HepG2 (cell line): ENCODE data around the gene ARHGAP23. TPM values are rescaled to one million over a fixed set of nuclear protein-coding genes. Genes with fewer than 3 reads are reported as not detected.

Experiments used
- ATAC-seq: fragments of 200-7000 bp; cut with Tn5 transposase; 3 replicates; pipeline ENCODE4 v1.9.1; 2020; ENCODE audit warnings: mild to moderate bottlenecking, moderate library complexity
- BruUV-seq: library from RNA; stranded (reverse); fragments of 400-500 nt; replicated peaks from 2 replicates; lab custom pipeline; 2021; lab: Mats Ljungman, UMichigan
- CTCF ChIA-PET: fragments of 300-600 bp; formaldehyde crosslinking; extraction: SDS; loops from one replicate; lab custom pipeline; 2021; ENCODE audit warnings: low total read pairs, inconsistent platforms, low intra/inter-chr PET ratio; lab: Yijun Ruan, JAX
- POLR2A ChIA-PET: fragments of 350-600 bp; sonication (Branson Sonifier 250); formaldehyde crosslinking; loops from one replicate; lab custom pipeline; 2020; ENCODE audit warnings: antibody characterized with exemption, inconsistent platforms; lab: Yijun Ruan, JAX
- DNase-seq: peaks from one replicate; pipeline ENCODE4 v3.0.0-alpha.2; 2015; ENCODE audit warnings: low spot score
- FAIRE-seq: peaks from 3 replicates; lab custom pipeline; 2011; peaks lifted over from hg19 to GRCh38; lab: Jason Lieb, UNC
- H2AFZ ChIP-seq: one replicate; pipeline ENCODE4 v1.6.1; 2011; ENCODE audit warnings: low read length, inconsistent platforms
- H3K27ac ChIP-seq: fragments of 300-600 bp; 3 replicates; pipeline ENCODE4 v1.8.0; 2011; ENCODE audit warnings: mixed run types, mild to moderate bottlenecking, mixed read lengths, low read length, inconsistent platforms; ENCODE audit not compliant: insufficient read depth; ENCODE audit errors: extremely low read length
- H3K27me3 ChIP-seq, 2 experiments: fragments of 200-600 bp in 1 of 2; 2 replicates in 1 of 2; 3 replicates in 1 of 2; pipeline versions ENCODE4 v1.6.0 to v1.8.0; 2011; ENCODE audit warnings: low read length in 2 of 2, mild to moderate bottlenecking in 2 of 2, moderate library complexity in 2 of 2, inconsistent platforms in 1 of 2; ENCODE audit not compliant: insufficient read depth in 2 of 2, control insufficient read depth in 1 of 2
- H3K36me3 ChIP-seq, 2 experiments: fragments of 200-600 bp in 1 of 2; replicated peaks in 1 of 2; 2 replicates in 1 of 2; 3 replicates in 1 of 2; pipeline versions ENCODE4 v1.5.1 to v1.8.0; 2011; ENCODE audit warnings: low read length in 2 of 2, inconsistent platforms in 1 of 2; ENCODE audit not compliant: insufficient read depth in 2 of 2, control insufficient read depth in 1 of 2
- H3K4me1 ChIP-seq: 2 replicates; pipeline ENCODE4 v1.5.1; 2012; ENCODE audit warnings: low read length, inconsistent platforms; ENCODE audit not compliant: insufficient read depth
- H3K4me2 ChIP-seq: 2 replicates; pipeline ENCODE4 v1.6.0; 2011; ENCODE audit warnings: low read depth, low read length, inconsistent platforms
- H3K4me3 ChIP-seq, 3 experiments: fragments of 200-600 bp in 1 of 3; sonication (generic), shearing (Covaris generic) in 1 of 3; replicated peaks in 1 of 3; 2 replicates each; pipeline ENCODE4 v1.5.1; 2011 to 2016; ENCODE audit warnings: low read length in 3 of 3, inconsistent platforms in 2 of 3, low read depth in 2 of 3, mild to moderate bottlenecking in 2 of 3, control low read depth in 1 of 3, mixed read lengths in 1 of 3; ENCODE audit not compliant: insufficient read depth in 1 of 3
- H3K79me2 ChIP-seq: one replicate; pipeline ENCODE4 v1.6.1; 2011; ENCODE audit warnings: low read length, inconsistent platforms; ENCODE audit not compliant: insufficient read depth
- H3K9ac ChIP-seq: 2 replicates; pipeline ENCODE4 v1.6.0; 2011; ENCODE audit warnings: mild to moderate bottlenecking, low read depth, low read length, inconsistent platforms; ENCODE audit not compliant: insufficient read depth
- H3K9me3 ChIP-seq: 2 replicates; pipeline ENCODE4 v1.5.1; 2012; ENCODE audit warnings: mild to moderate bottlenecking, low read length
- H4K20me1 ChIP-seq: 2 replicates; pipeline ENCODE4 v1.6.0; 2011; ENCODE audit warnings: inconsistent platforms, mild to moderate bottlenecking, low read length, moderate library complexity; ENCODE audit not compliant: insufficient read depth
- MAZ ChIP-seq, 2 experiments: sonication (generic) in 1 of 2; formaldehyde crosslinking in 1 of 2; IDR thresholded peaks; 2 replicates each; pipeline versions ENCODE4 v1.5.0 to v1.6.1; 2012 to 2020; ENCODE audit warnings: low read depth in 2 of 2, mild to moderate bottlenecking in 2 of 2, borderline replicate concordance in 1 of 2, improper control_type of control experiment in 1 of 2, low read length in 1 of 2, missing genetic modification reagents in 1 of 2, moderate library complexity in 1 of 2
- RCOR2 ChIP-seq: IDR thresholded peaks from 2 replicates; pipeline ENCODE4 v1.6.1; 2016; ENCODE audit warnings: missing biosample characterization, missing genetic modification reagents
- ZNF503 ChIP-seq: sonication (generic); formaldehyde crosslinking; IDR thresholded peaks from 2 replicates; pipeline ENCODE4 v1.4.0; 2020; ENCODE audit warnings: missing genetic modification reagents
- ZNF75D ChIP-seq: sonication (generic); formaldehyde crosslinking; IDR thresholded peaks from 2 replicates; pipeline ENCODE4 v1.8.1; 2023; ENCODE audit warnings: missing genetic modification reagents, mild to moderate bottlenecking, borderline replicate concordance
- whole genome bisulfite sequencing: methylation state at CpG from one replicate; pipeline ENCODE4 v1.1.6; 2017; ENCODE audit warnings: low lambda C conversion rate; 5-methylcytosine and 5-hydroxymethylcytosine counted together
- in situ Hi-C: cut with HindIII; loops from 2 replicates; pipeline ENCODE4 v1.10.0; 2017; ENCODE audit warnings: low pct_unique_long_range_greater_than_20kb; ENCODE audit not compliant: extremely low pct_ligation_motif_present
- intact Hi-C: fragments of 100-400 bp; cut with micrococcal nuclease; formaldehyde crosslinking; loops from one replicate; pipeline ENCODE4 v1.10.0; 2022; ENCODE audit not compliant: unreplicated experiment
- polyA plus RNA-seq, 8 experiments: library from polyadenylated mRNA; depleted of rRNA in 3 of 8; stranded (reverse) in 7 of 8; unstranded in 1 of 8; fragments of >200 nt; fragmentation: Illumina TruSeq in 4 of 8; extraction: Trizol in 4 of 8; gene quantifications; 2 replicates each; pipeline versions ENCODE4 v1.2.1 to v1.2.3, GENCODE V29; 2011 to 2016; ENCODE audit warnings: low read depth in 4 of 8, missing spikeins in 1 of 8, mixed read lengths in 1 of 8; ENCODE audit not compliant: insufficient read depth in 1 of 8
- total RNA-seq, 5 experiments: library from RNA; depleted of rRNA; stranded (reverse); fragments of >200 nt; fragmentation: Illumina TruSeq; extraction: Trizol; gene quantifications; 2 replicates each; pipeline ENCODE4 v1.2.3, GENCODE V29; 2016; ENCODE audit warnings: low read depth in 1 of 5
- TF ChIP-seq, protein P1 (sequence below): sonication (generic); formaldehyde crosslinking; IDR thresholded peaks from 2 replicates; pipeline ENCODE4 v1.4.0; 2020; ENCODE audit warnings: mild to moderate bottlenecking, missing genetic modification reagents
- TF ChIP-seq, protein P2 (sequence below): sonication (generic); formaldehyde crosslinking; IDR thresholded peaks from 2 replicates; pipeline ENCODE4 v1.8.1; 2022; ENCODE audit warnings: mild to moderate bottlenecking, missing genetic modification reagents

Gene ARHGAP23
- total and polyA plus RNA-seq, 2 of the 13 experiments (the other 11 are each of a cell fraction or from before 2014, with no cell fraction given), result 0.03 TPM; not detected in 1

GRCh38 chr17:38418693-38419507 lies 9.4 kb upstream of the ARHGAP23 start (continued):
- TF ChIP-seq, protein P1, sequence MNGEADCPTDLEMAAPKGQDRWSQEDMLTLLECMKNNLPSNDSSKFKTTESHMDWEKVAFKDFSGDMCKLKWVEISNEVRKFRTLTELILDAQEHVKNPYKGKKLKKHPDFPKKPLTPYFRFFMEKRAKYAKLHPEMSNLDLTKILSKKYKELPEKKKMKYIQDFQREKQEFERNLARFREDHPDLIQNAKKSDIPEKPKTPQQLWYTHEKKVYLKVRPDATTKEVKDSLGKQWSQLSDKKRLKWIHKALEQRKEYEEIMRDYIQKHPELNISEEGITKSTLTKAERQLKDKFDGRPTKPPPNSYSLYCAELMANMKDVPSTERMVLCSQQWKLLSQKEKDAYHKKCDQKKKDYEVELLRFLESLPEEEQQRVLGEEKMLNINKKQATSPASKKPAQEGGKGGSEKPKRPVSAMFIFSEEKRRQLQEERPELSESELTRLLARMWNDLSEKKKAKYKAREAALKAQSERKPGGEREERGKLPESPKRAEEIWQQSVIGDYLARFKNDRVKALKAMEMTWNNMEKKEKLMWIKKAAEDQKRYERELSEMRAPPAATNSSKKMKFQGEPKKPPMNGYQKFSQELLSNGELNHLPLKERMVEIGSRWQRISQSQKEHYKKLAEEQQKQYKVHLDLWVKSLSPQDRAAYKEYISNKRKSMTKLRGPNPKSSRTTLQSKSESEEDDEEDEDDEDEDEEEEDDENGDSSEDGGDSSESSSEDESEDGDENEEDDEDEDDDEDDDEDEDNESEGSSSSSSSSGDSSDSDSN, result peak; percentile 17; the same call in 1 of the 2 replicates
- TF ChIP-seq ZNF503 (CRISPR knock-in tag) (no peak), ZNF75D (CRISPR knock-in tag) (no peak)

DNA sequence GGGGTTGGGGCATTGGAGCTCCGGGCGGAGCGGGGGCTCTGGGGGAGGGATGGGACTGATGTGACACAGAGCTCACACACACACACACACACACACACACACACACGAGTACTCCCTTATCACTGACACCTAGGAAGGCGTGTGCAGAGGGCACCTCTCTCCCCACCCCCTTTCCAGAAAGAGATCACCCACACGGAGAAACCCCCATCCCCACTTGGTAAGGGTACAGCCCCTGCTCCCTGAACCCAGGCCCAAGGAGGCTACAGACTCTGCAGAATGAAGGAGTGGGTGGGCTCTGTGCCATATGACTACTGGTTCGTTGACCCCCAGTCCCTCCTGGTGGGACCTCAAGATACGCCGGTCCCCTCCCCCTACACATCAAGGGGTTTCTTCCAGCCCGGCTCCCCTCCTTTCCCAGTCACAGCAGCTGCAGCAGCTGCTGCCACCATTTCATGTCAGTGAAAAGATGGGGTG lies 8.7 kb upstream of the ARHGAP23 start:
- intact Hi-C loops (no loop called here), in situ Hi-C loops (no loop called here)
- DNase-seq (no peak), ATAC-seq (no peak), FAIRE-seq (no peak)
- TF ChIP-seq, protein P2, sequence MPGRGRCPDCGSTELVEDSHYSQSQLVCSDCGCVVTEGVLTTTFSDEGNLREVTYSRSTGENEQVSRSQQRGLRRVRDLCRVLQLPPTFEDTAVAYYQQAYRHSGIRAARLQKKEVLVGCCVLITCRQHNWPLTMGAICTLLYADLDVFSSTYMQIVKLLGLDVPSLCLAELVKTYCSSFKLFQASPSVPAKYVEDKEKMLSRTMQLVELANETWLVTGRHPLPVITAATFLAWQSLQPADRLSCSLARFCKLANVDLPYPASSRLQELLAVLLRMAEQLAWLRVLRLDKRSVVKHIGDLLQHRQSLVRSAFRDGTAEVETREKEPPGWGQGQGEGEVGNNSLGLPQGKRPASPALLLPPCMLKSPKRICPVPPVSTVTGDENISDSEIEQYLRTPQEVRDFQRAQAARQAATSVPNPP, result no peak
- TF ChIP-seq RCOR2, result no peak
- no peak for TF ChIP-seq MAZ (IDR thresholded peaks at IDR 0.05; ENCODE audit: borderline replicate concordance, low read depth, low read length)
- 0 out of 2 replicates have a peak, but pooled peaks have one; percentile 1 for TF ChIP-seq MAZ (CRISPR knock-in tag; IDR thresholded peaks at IDR 0.05; ENCODE audit: low read depth)
- ChIA-PET POLR2A (interaction anchor here (0.5 kb wide), 1 partner anchor 20 kb away, joined by 3 read pairs; no protein-coding TSS in a partner anchor), CTCF (no interaction called here)
- Histone ChIP-seq H3K4me3 (peak overlapping the region in 2 of 3 experiments; percentile 18 to 51; a peak in 2 of 6 replicates), H3K9me3 (no peaks in the 10 kb centered on the region), H3K9ac (no peak overlapping the region), H3K4me2 (peak overlapping the region; percentile 46), H3K27ac (no peak overlapping the region), H4K20me1 (no peaks in the 10 kb centered on the region; the same call in 1 of the 2 replicates), H3K4me1 (peaks cover 29% of the 10 kb centered on the region), H3K79me2 (no peaks in the 10 kb centered on the region), H3K27me3 (peaks cover 24 to 69% of the 10 kb centered on the region in 2 experiments), H2AFZ (no peak overlapping the region), H3K36me3 (no peaks in the 10 kb centered on the region)
- BruUV-seq, result no TSS peak
- 19% methylated on average over 5 of the region's 10 CpGs for WGBS
